H54 (cell line): ENCODE data around the gene HSD17B11.
"Not testable (repeated sequence)": the region's sequence is repeated elsewhere in the genome, so short reads cannot be mapped to it uniquely, and the experiment has no call there.

Experiments
- DNase-seq: peaks from one replicate; pipeline ENCODE4 v3.0.0; 2011; ENCODE audit warnings: low spot score, mixed read lengths; ENCODE audit not compliant: insufficient read length
- FAIRE-seq: peaks from 3 replicates; lab custom pipeline; 2011; peaks lifted over from hg19 to GRCh38; lab: Jason Lieb, UNC
- POLR2A ChIP-seq: IDR thresholded peaks from 2 replicates; pipeline ENCODE4 v1.6.1; 2011; ENCODE audit warnings: low read depth, mild to moderate bottlenecking, low read length

The HSD17B11 gene

GRCh38 chr4:87321888-87322287, 69.1 kb downstream of the HSD17B11 start:
- TF ChIP-seq POLR2A: no peak
- no peak for FAIRE-seq
- no peak for DNase-seq

- TF ChIP-seq POLR2A: no peak
- FAIRE-seq (no peak), DNase-seq (no peak)
Observed at GRCh38 chr4:87317527-87317926, 73.5 kb downstream of the HSD17B11 start.

GRCh38 chr4:87316961-87317360, 74.0 kb downstream of the HSD17B11 start:
- FAIRE-seq: no peak
- TF ChIP-seq POLR2A: no peak
- no peak for DNase-seq

- not testable (repeated sequence) for FAIRE-seq, DNase-seq
Observed at GRCh38 chr4:87315000-87315399, 76.0 kb downstream of the HSD17B11 start.

- TF ChIP-seq POLR2A: no peak
- DNase-seq (no peak), FAIRE-seq (no peak)
Observed at GRCh38 chr4:87313756-87314155, 77.2 kb downstream of the HSD17B11 start.

- TF ChIP-seq POLR2A: no peak
- DNase-seq (no peak), FAIRE-seq (no peak)
Observed at GRCh38 chr4:87311684-87312083, 79.3 kb downstream of the HSD17B11 start.

- TF ChIP-seq POLR2A: no peak
- FAIRE-seq (no peak), DNase-seq (no peak)
Observed at GRCh38 chr4:87310691-87311335, 80.2 kb downstream of the HSD17B11 start.

- DNase-seq: no peak
- FAIRE-seq: no peak
- no peak for TF ChIP-seq POLR2A
Observed at GRCh38 chr4:87309625-87310024, 81.4 kb downstream of the HSD17B11 start.

- DNase-seq: no peak
Observed at GRCh38 chr4:87306056-87306455, 84.9 kb downstream of the HSD17B11 start.

GRCh38 chr4:87305562-87305961, 85.4 kb downstream of the HSD17B11 start:
- DNase-seq (no peak), FAIRE-seq (no peak)
- no peak for TF ChIP-seq POLR2A

More at GRCh38 chr4:87306056-87306455, 84.9 kb downstream of the HSD17B11 start:
- no peak for FAIRE-seq
- TF ChIP-seq POLR2A: no peak

- no peak for FAIRE-seq
Observed at GRCh38 chr4:87304745-87305432, 86.1 kb downstream of the HSD17B11 start.

GRCh38 chr4:87299898-87300297, 91.1 kb downstream of the HSD17B11 start:
- FAIRE-seq: no peak
- TF ChIP-seq POLR2A: no peak
- no peak for DNase-seq

More at GRCh38 chr4:87304745-87305432, 86.1 kb downstream of the HSD17B11 start:
- no peak for DNase-seq
- no peak for TF ChIP-seq POLR2A

GRCh38 chr4:87298362-87298761, 92.6 kb downstream of the HSD17B11 start:
- FAIRE-seq: no peak
- no peak for DNase-seq
- no peak for TF ChIP-seq POLR2A

GRCh38 chr4:87294911-87295310, 96.1 kb downstream of the HSD17B11 start:
- not testable (repeated sequence) for DNase-seq, FAIRE-seq

- FAIRE-seq, DNase-seq: not testable (repeated sequence)
Observed at GRCh38 chr4:87293889-87294288, 97.1 kb downstream of the HSD17B11 start.

- FAIRE-seq (no peak), DNase-seq (no peak)
- no peak for TF ChIP-seq POLR2A
Observed at GRCh38 chr4:87286970-87287369, 104.0 kb downstream of the HSD17B11 start.
